Measurements from ENCODE around the gene SCAF8.

GRCh38 chr6:154822947-154823558, 89.8 kb downstream of the SCAF8 start:
- no peak for TF ChIP-seq CTCF (IDR thresholded peaks at IDR 0.05; ENCODE audit: poor library complexity)
- TF ChIP-seq EZH2 (IDR thresholded peaks at IDR 0.05; ENCODE audit: borderline replicate concordance), result no peak
- no peak for TF ChIP-seq EZH2phosphoT487 (IDR thresholded peaks at IDR 0.05; ENCODE audit: low read depth, severe bottlenecking, unreplicated experiment)

Measured in hepatocyte (in vitro differentiated cells).